T-helper 17 cell (primary cell): ENCODE results near the gene HINT3. TPM values are rescaled to one million over a fixed set of nuclear protein-coding genes. Genes with fewer than 3 reads are reported as not detected.

ENCODE experiments used
- ATAC-seq: fragments of 150-1000 bp; cut with Tn5 transposase; 2 replicates; pipeline ENCODE4 v1.10.0; 2021; ENCODE audit warnings: mild to moderate bottlenecking, moderate library complexity
- DNase-seq, 3 donors: peaks; one replicate each; pipeline versions ENCODE4 v3.0.0 to v3.0.0-alpha.2; 2020 to 2021
- H3K9me3 ChIP-seq: one replicate; pipeline ENCODE4 v1.7.0; 2013; ENCODE audit warnings: low read length, mild to moderate bottlenecking; ENCODE audit not compliant: control insufficient read depth, poor library complexity, severe bottlenecking
- H3K27ac Mint-ChIP-seq: one replicate; pipeline ENCODE4 v1.8.0; 2022; ENCODE audit warnings: mild to moderate bottlenecking, moderate library complexity, mixed read lengths
- H3K27me3 Mint-ChIP-seq: one replicate; pipeline ENCODE4 v1.8.0; 2022; ENCODE audit warnings: mixed read lengths
- H3K36me3 Mint-ChIP-seq: one replicate; pipeline ENCODE4 v1.8.0; 2022; ENCODE audit warnings: low read depth, mixed read lengths
- H3K4me1 Mint-ChIP-seq: one replicate; pipeline ENCODE4 v1.8.0; 2022; ENCODE audit warnings: mild to moderate bottlenecking, mixed read lengths
- H3K4me3 Mint-ChIP-seq: one replicate; pipeline ENCODE4 v1.8.0; 2022; ENCODE audit warnings: mild to moderate bottlenecking, moderate library complexity, mixed read lengths
- total RNA-seq, 4 donors: library from RNA in 2 of 4; stranded (reverse) in 2 of 4; gene quantifications; one replicate each; pipeline ENCODE4 v1.2.3 and lab custom pipeline; 2022 to 2026

Gene HINT3
- total RNA-seq, 2 donors from 2014 or later: 7.6 to 10.6 TPM

DNA sequence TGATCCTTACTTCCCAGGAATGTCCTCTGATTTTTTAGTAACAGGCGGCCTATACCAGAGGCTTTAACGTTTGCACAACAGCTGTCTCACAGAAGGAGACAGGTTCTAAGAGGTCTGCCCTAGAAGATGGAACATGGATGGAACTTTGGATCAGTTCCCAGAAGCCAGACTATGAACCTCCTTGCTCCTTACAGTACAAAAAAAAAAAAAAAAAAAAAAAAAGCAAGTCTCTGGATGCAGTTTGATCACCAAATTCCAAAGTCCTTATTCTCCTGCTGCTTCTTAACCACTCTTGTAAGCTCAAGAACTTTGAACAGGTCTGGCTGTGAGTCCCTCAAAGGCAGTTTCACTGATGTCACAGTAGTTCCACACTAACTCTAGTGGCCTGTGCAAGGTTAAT, 27.7 kb downstream of the HINT3 start:
- Mint-ChIP-seq H3K27ac (no peak overlapping the region), H3K27me3 (no peaks in the 10 kb centered on the region), H3K36me3 (no peaks in the 10 kb centered on the region), H3K4me1 (peaks cover 2% of the 10 kb centered on the region), H3K4me3 (no peak overlapping the region)
- no peak for ATAC-seq
- H3K9me3 ChIP-seq: no peaks in the 10 kb centered on the region
- DNase-seq: no peak

DNA sequence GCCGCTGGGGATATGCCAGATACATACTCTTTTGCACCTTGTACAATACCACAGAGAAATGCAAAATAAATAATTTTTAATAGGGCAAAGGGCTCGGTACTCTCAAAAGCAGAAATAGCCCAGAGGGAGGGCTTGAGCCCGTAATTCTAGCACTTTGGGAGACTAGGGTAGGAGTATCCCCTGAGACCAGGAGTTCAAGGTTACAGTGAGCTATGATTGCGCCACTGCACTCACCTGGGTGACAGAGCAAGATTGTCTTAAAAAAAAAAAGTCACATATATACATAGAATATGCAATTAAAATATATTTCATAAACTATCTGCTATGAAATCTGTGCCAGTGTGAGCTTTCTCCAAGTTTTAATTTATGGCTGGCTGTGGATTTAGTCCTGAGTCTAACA, 29.0 kb downstream of the HINT3 start:
- H3K36me3 Mint-ChIP-seq: no peaks in the 10 kb centered on the region
- H3K27me3 Mint-ChIP-seq: no peaks in the 10 kb centered on the region
- no peak overlapping the region for H3K4me3 Mint-ChIP-seq
- H3K9me3 ChIP-seq: no peaks in the 10 kb centered on the region
- DNase-seq (no peak), ATAC-seq (no peak)
- peaks cover 11% of the 10 kb centered on the region for H3K4me1 Mint-ChIP-seq
- H3K27ac Mint-ChIP-seq: no peak overlapping the region

DNA sequence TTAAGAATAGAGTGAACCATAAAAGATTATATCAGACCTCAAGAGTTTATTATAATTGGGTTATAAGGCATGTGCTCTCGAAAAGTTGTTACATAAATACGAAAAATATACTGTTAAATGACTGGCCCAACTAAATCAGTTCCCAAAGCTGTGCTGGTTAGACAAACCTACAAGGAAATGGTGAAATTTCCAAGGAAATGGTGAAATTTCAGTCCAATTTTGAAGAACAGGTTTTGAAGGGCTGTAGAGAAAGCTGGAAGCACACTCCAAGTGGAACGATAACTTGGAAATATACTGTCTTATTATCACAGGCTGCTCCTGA, 29.4 kb downstream of the HINT3 start:
- peaks cover 13% of the 10 kb centered on the region for H3K4me1 Mint-ChIP-seq
- ATAC-seq: no peak
- DNase-seq: no peak
- no peak overlapping the region for H3K27ac Mint-ChIP-seq
- no peaks in the 10 kb centered on the region for H3K36me3 Mint-ChIP-seq
- H3K9me3 ChIP-seq: no peaks in the 10 kb centered on the region
- no peaks in the 10 kb centered on the region for H3K27me3 Mint-ChIP-seq
- no peak overlapping the region for H3K4me3 Mint-ChIP-seq

DNA sequence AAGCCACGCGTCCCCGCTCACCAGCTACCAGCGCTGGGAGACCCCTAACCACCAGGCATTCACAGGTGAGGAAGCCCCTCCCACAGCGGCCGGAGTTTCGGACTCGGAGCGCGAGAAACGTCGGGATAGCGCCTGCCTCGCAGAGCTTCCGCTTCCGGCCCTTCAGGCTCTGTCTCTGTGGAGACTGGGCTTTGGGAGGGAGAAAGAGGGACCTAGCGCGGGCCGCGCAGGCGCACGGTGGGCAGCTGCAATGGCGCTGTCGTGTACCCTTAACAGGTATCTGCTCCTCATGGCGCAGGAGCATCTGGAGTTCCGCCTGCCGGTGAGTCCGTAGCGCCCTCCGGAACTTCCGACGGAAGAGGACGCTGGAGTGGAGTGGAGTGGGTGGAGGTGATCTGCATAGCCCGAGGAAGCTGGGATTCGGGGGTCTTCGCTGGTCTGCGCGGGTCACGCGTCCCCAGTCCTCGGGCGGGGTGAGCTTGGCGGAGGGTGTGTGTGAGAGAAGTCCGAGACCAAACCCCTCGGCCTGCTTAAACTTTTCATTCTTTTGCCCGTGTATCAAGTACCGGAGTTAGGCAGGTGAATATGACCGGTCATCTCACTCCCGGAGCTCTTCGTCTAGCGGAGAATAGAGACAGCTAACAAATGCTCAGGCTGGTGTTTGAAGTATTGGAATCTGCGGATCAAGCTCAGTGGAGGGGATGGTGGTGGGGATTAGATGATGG, 29.9 kb downstream of the HINT3 start, which contains the start of gene TRMT11:
Gene TRMT11 (plus strand): TSS at position 240 of the 725 bp plus-strand sequence. CDS start 11 bp downstream, at position 251.
- peak; percentile 63 to 75 (median 70) for DNase-seq
- H3K27me3 Mint-ChIP-seq: no peaks in the 10 kb centered on the region
- H3K4me1 Mint-ChIP-seq: peaks cover 14% of the 10 kb centered on the region
- peak; percentile 97 for ATAC-seq
- no peak within 1 kb of the TSS for H3K27ac Mint-ChIP-seq
- no peak within 1 kb of the TSS for H3K4me3 Mint-ChIP-seq
- H3K9me3 ChIP-seq: no peaks in the 10 kb centered on the region
- no peaks in the 10 kb centered on the region for H3K36me3 Mint-ChIP-seq

DNA sequence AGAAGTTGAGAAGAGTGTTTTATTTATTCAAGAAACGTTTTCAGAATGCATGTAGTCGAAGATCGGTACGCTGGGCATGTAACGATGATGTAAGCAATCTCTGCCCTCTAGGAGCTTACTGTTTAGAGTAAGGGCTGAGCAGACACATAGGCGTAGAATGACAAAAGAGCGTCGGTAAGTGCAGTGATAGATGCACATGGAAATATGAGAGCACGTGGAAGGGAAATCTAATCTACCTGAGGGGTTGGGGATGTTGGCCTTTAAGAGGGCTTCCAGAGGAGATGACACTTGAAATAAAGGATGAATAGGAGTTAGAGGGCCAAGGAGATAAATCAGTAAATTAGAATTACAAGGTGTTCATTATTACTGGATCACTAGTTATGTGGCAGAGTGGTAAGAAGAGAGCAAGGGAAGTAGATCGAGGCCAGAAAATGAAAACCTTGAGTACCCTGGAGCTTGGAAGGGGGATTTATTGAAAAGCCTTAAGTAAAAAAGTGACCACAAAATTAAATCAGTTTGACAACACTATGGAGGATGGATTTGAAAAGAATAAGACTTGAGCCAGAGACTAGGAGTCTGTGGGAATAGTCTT, 30.6 kb downstream of the HINT3 start:
- no peak for DNase-seq
- peaks cover 18% of the 10 kb centered on the region for H3K4me1 Mint-ChIP-seq
- H3K4me3 Mint-ChIP-seq: no peak overlapping the region
- no peaks in the 10 kb centered on the region for H3K36me3 Mint-ChIP-seq
- H3K27me3 Mint-ChIP-seq: no peaks in the 10 kb centered on the region
- ATAC-seq: peak; percentile 41
- H3K9me3 ChIP-seq: no peaks in the 10 kb centered on the region
- H3K27ac Mint-ChIP-seq: no peak overlapping the region

DNA sequence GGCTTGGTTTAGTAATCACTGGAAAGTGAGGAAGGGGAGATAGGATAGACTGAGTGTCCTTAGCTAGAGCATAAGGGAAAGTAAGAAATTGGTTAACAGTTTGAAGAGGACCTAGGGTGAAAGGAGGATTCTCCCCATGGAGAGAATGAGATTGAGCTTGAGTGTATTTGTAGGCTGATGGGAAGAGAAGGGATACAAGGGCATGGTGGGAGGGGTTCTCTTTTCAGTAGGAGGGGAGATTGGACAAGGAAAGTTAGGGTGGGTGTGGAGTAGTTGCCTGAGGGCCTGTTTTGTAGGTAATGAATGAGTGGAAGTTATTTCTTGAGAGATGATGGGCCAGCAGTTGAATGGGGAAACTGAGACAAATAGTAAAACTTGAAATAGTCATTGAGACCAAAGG, 31.7 kb downstream of the HINT3 start:
- Mint-ChIP-seq H3K4me3 (no peak overlapping the region), H3K27me3 (no peaks in the 10 kb centered on the region), H3K4me1 (peaks cover 24% of the 10 kb centered on the region), H3K36me3 (no peaks in the 10 kb centered on the region), H3K27ac (no peak overlapping the region)
- ATAC-seq (no peak), DNase-seq (no peak)
- no peaks in the 10 kb centered on the region for H3K9me3 ChIP-seq

DNA sequence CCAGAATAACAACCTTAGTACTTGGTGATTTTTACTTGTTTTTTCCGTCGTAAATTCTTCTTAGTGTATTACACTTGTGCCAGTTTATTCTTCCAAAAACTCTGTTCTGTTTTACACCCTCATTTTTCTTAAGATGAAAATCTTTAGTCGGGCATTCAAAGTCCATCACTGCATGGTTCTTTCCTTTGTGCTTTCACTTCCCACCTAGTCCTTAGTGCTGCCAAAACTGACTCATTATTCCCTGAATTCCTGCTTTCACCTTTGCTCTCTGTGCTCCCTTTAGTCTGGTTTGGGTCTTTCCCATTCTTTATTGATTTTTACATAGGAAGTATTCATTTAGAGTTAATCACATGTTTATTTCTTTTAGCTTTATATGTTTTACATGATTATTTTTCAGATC, 33.1 kb downstream of the HINT3 start:
- peaks cover 30% of the 10 kb centered on the region for H3K4me1 Mint-ChIP-seq
- ATAC-seq (no peak), DNase-seq (no peak)
- H3K36me3 Mint-ChIP-seq: no peaks in the 10 kb centered on the region
- H3K4me3 Mint-ChIP-seq: peak overlapping the region; percentile 25
- H3K9me3 ChIP-seq: no peaks in the 10 kb centered on the region
- H3K27ac Mint-ChIP-seq: peak overlapping the region; percentile 65
- no peaks in the 10 kb centered on the region for H3K27me3 Mint-ChIP-seq

DNA sequence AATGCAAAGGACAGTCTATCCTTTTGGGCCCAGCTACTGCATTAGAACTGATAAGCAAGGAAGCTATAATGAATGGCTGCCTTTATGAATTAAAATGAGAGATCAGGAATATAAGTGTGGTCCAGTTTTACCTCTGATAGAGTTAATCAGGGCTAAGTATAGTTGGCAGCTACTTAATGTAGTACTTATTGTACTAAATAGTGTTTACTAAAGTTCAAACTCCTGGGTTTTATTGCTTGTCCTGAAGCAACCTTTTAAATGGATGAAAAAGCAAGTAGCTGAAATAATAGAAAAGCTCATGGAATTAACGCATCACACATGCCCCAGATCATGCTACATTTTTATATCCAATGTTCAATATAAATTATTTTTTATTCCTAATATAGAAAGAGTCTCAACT, 35.1 kb downstream of the HINT3 start:
- Mint-ChIP-seq H3K4me3 (no peak overlapping the region), H3K4me1 (peaks cover 40% of the 10 kb centered on the region), H3K36me3 (no peaks in the 10 kb centered on the region), H3K27ac (peak overlapping the region; percentile 80), H3K27me3 (no peaks in the 10 kb centered on the region)
- DNase-seq: no peak
- no peaks in the 10 kb centered on the region for H3K9me3 ChIP-seq
- ATAC-seq: no peak

DNA sequence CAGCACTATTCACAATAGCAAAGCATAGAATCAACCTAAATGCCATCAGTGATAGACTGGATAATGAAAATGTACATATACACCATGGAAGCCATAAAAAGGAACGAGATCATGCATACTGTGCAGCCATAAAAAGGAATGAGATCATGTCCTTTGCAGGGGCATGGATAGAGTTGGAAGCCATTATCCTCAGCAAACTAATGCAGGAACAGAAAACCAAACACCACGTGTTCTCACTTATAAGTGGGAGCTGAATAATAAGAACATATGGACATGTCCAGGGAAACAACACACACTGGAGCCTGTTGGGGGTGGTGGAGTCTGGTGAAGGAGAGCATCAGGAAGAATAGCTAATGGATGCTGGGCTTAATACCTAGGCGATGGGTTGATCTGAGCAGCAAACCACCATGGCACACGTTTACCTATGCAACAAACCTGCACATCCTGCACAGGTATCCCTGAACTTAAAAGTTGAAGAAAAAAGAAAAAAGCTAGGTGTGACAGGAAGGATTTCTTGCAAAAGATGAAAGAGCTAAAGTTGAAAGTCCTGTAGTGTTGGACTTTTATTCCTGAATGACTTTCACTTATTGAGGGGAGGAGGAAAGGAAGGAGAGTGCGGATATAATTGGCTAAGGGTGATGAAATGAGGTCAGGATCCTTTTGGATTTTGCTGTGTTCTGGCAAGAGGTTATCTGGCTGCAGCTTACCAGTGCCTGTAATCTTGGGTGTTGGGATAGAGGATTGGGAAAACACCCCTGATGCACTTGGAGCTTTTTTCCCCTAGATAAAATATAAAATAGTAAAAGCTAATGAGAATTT, 38.3 kb downstream of the HINT3 start:
- no peak for ATAC-seq
- peak overlapping the region; percentile 59 for H3K4me3 Mint-ChIP-seq
- peak overlapping the region; percentile 80 for H3K27ac Mint-ChIP-seq
- no peaks in the 10 kb centered on the region for H3K9me3 ChIP-seq
- peaks cover 7% of the 10 kb centered on the region for H3K36me3 Mint-ChIP-seq
- H3K4me1 Mint-ChIP-seq: peaks cover 35% of the 10 kb centered on the region
- DNase-seq: no peak
- H3K27me3 Mint-ChIP-seq: no peaks in the 10 kb centered on the region

DNA sequence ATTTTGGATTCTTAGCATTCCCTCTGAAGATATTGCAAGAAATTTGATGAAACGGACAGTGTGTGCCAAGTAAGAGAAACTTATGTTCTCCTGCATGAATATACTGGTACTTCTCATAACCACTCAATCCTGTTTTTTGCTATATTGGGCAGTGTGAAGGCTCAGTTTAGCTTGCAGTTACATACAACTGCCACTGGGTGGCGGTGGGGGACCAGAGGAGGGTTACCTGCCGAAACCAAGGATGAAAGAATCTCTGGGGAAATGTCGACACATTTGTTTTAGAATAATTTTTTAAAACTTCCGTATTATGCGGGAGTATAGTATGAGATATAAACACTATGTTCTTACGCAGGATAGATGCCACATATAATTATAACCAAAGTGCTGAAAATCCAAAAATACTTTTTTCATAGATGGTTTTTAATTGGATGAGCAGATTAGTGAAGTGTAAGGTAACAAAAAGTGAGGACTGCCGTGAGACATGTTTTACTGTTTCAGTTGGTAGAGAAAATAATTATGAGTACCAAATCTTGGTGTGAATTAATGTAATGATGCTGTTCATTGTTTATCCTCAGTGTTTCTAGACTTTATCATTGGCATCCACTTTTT, 39.5 kb downstream of the HINT3 start:
- peaks cover 29% of the 10 kb centered on the region for H3K4me1 Mint-ChIP-seq
- DNase-seq (peak; percentile 55 to 63 (median 59)), ATAC-seq (peak; percentile 99)
- H3K9me3 ChIP-seq: no peaks in the 10 kb centered on the region
- no peaks in the 10 kb centered on the region for H3K27me3 Mint-ChIP-seq
- H3K27ac Mint-ChIP-seq: no peak overlapping the region
- peaks cover 8% of the 10 kb centered on the region for H3K36me3 Mint-ChIP-seq
- peak overlapping the region; percentile 76 for H3K4me3 Mint-ChIP-seq

DNA sequence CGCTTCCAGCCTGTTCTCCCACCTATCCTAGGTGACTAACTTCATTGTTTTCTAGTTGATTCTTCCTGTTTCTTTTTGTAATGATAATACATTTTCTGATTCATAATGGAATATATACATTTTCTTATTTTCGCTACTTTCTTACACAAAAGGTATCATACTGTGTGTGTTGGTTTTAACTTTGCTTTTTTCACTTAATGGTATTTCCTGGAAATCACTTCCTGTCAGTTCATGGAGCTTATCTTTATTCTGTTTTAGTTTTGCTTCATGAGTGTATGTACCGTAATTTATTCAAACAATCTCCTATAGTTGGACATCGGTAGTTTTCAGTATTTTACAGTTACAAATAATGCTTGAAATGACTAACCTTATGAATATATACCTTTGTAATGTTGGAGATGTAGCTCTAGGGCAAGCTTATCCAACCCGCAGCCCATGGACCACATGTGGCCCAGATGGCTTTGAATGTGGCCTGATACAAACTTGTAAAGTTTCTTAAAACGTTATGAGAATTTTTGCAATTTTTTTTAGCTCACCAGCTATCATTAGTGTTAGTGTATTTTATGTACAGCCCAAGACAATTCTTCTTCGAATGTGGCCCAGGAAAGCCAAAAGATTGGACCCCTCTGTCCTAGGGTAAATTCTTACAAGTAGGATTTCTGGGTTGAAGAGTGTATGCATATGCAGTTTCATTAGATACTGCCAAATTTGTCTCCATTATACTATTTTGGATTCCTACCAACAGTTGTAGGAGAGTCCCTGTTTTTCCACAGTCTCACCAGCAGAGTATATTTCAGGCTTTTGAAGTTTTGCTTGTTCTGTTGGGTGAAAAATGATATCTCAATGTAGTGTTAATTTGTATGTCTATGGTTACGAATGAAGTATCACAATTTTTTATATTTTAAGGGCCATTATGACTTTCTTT, 46.4 kb downstream of the HINT3 start:
- H3K4me1 Mint-ChIP-seq: peaks cover 15% of the 10 kb centered on the region
- peak overlapping the region; percentile 84 for H3K27ac Mint-ChIP-seq
- no peak for DNase-seq
- no peaks in the 10 kb centered on the region for H3K27me3 Mint-ChIP-seq
- H3K9me3 ChIP-seq: no peaks in the 10 kb centered on the region
- no peak for ATAC-seq
- H3K36me3 Mint-ChIP-seq: peaks cover 8% of the 10 kb centered on the region
- no peak overlapping the region for H3K4me3 Mint-ChIP-seq

DNA sequence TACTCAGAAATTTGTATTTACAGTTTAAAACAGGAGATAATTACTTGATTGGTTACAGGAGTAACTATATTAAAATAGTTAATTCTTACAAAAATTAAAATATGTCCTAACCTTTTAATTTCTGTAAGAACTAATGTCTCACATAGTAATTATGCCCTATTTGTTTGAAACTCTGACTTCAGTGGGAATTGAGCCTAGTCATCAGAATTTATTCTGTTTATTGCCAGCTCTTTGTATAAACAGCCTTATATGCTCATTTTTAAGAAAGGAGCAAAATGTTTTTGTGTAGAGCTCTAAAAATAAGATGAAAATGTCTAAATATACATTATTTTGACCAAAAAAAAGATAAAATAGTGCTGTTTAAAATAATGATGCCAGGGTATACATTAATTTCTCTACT, 51.2 kb downstream of the HINT3 start:
- no peak for DNase-seq
- H3K4me1 Mint-ChIP-seq: peaks cover 7% of the 10 kb centered on the region
- H3K27me3 Mint-ChIP-seq: no peaks in the 10 kb centered on the region
- no peaks in the 10 kb centered on the region for H3K9me3 ChIP-seq
- H3K27ac Mint-ChIP-seq: no peak overlapping the region
- H3K36me3 Mint-ChIP-seq: peaks cover 6% of the 10 kb centered on the region
- ATAC-seq: no peak
- H3K4me3 Mint-ChIP-seq: no peak overlapping the region
